Measurements from ENCODE around the gene PTPRA.
"Not testable (repeated sequence)": the region's sequence is repeated elsewhere in the genome, so short reads cannot be mapped to it uniquely, and the experiment has no call there.

Gene PTPRA

DNA sequence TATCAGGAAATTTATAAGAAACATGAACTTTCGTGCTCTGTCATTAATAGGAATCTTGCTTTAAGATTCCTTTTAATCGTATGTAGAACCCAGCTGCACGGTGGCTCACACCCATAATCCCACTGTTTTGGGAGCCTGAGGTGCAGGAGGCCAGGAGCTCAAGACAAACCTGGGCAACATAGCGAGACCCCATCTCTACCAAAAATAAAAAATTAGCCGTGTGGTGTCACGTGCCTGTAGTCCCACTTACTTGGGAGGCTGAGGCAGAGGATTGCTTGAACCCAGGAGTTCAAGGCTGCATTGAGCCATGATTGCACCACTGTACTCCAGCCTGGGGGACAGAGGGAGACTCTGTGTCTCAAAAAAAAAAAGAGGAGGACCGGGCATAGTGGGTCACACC is 7.4 kb downstream of the PTPRA start:
- H3K4me3 ChIP-seq, result no peak overlapping the region
- no peak overlapping the region for H3K27ac ChIP-seq

DNA sequence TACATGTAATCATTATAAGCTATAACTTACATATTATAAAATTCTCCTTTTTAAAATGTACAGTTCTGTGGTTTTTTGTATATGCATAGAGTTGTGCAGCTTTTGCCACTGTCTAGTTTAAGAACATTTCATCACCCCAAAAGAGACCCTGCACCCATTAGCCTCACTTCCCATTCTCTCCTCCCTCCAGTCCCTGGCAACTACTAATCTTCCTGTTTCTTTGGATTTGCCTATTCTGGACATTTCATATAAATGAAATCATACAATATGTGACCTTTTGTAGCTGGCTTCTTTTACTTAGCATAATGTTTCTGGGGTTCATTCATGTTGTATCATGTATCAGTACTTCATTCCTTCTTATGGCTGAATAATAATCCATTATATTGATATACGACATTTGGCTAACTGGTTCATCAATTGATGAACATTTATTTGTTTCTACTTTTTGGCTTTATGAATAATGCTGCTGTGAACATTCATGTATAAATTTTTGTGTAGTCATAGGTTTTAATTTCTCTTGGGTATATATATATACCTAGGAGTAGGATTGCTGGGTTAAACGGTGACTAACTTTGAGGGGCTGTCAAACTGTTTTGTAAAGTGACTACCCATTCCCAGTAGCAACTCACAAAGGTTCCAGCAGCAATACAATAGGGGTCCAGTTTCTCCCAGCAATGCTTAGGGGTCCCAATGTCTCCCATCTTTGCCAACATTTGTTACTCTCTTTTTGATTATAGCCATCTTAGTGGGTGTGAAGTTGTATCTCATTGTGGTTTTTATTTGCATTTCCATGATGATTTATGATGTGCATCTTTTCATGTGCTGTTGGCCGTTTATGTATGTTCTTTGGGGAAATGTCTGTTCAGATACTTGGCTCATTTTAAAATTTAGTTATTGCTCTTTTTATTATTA is 10.7 kb downstream of the PTPRA start:
- Histone ChIP-seq H3K4me3 (no peak overlapping the region), H3K27ac (no peak overlapping the region)

- Histone ChIP-seq H3K27ac (no peak overlapping the region), H3K4me3 (no peak overlapping the region)
These were observed 14.4 kb downstream of the PTPRA start for GRCh38 chr20:2887715-2888114.

DNA sequence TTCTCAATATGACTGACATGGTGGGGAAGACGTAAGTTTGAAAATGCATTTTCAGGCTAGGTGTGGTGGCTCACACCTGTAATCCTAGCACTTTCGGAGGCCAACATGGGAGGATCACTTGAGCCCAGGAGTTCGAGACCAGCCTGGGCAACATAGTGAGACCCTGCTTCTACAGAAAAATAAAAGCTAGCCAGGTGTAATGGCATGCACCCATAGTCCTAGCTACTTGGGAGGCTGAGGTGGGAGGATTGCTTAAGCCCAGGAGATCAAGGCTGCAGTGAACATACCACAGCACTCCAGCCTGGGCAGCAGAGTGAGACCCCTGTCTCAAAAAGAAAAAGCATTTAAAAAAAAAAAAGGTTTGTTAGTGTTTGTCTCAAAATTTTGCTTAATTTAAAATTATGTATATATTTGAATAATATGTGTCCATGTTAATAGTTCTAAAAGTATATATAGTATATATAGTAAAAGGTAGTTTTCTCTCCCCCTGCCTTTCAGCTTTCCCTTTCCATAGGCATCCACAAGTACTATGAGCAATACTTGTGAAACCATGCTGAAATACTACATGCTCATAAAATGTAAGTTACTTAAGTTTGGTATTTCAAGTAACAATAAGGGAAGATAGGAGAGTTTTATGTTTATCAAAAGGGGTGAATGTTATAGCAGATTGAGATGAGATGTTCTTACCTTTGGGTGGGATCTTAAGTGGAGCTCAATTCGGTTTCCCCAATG is 15.1 kb downstream of the PTPRA start:
- H3K4me3 ChIP-seq, result no peak overlapping the region
- H3K27ac ChIP-seq, result no peak overlapping the region

GRCh38 chr20:2889209-2889608 is 15.9 kb downstream of the PTPRA start:
- Histone ChIP-seq H3K4me3 (no peak overlapping the region), H3K27ac (no peak overlapping the region)

GRCh38 chr20:2889797-2890196 is 16.5 kb downstream of the PTPRA start:
- no peak overlapping the region for H3K4me3 ChIP-seq
- H3K27ac ChIP-seq, result no peak overlapping the region

GRCh38 chr20:2890742-2891141 is 17.5 kb downstream of the PTPRA start:
- H3K27ac ChIP-seq, result no peak overlapping the region
- H3K4me3 ChIP-seq, result no peak overlapping the region

- no peak overlapping the region for H3K4me3 ChIP-seq
- H3K27ac ChIP-seq, result no peak overlapping the region
These were observed 18.1 kb downstream of the PTPRA start for GRCh38 chr20:2891343-2891742.

GRCh38 chr20:2892376-2892775 is 19.1 kb downstream of the PTPRA start:
- H3K4me3 ChIP-seq, result no peak overlapping the region
- H3K27ac ChIP-seq, result no peak overlapping the region

DNA sequence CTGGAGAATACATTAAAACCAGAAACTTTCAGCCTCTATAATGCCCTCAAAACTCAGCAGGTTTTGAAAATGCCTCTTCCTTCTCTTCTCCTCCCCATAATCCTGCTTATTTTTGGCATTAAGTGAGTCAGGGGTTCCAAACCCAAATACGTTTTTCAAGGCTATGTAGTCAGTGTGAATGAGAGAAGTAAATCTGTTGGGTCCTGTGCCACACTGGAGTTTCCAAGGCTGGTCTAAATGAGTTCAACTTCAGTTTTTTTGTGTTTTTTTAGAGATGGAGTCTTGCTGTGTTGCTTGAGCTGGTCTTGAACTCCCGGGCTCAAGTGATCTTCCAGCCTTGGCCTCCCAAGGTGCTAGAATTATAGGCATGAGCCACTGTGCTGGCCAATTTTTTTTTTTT is 20.9 kb downstream of the PTPRA start:
- no peak overlapping the region for H3K4me3 ChIP-seq
- H3K27ac ChIP-seq, result no peak overlapping the region

- not testable (repeated sequence) for H3K4me3 ChIP-seq, H3K27ac ChIP-seq
These were observed 21.9 kb downstream of the PTPRA start for GRCh38 chr20:2895154-2895553.

DNA sequence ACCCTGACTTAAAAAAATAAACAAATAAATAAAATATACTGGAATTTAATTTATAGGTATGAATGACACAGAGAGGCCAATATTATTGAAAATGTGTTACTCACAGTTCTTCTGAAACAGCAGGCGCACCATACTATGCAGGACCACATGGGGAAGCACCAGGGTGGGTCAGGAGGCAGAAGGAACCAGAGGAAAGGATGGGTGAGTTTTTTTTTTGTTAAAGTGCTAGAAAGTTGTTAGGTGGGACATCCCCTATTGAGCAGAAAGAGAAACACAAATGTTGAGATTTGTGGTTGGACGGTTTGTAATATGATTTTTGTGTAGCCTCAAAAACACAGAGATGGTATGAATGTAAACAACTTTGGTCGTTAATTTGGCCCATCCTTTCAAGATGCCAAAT is 26.0 kb downstream of the PTPRA start:
- Histone ChIP-seq H3K4me3 (no peak overlapping the region), H3K27ac (no peak overlapping the region)

DNA sequence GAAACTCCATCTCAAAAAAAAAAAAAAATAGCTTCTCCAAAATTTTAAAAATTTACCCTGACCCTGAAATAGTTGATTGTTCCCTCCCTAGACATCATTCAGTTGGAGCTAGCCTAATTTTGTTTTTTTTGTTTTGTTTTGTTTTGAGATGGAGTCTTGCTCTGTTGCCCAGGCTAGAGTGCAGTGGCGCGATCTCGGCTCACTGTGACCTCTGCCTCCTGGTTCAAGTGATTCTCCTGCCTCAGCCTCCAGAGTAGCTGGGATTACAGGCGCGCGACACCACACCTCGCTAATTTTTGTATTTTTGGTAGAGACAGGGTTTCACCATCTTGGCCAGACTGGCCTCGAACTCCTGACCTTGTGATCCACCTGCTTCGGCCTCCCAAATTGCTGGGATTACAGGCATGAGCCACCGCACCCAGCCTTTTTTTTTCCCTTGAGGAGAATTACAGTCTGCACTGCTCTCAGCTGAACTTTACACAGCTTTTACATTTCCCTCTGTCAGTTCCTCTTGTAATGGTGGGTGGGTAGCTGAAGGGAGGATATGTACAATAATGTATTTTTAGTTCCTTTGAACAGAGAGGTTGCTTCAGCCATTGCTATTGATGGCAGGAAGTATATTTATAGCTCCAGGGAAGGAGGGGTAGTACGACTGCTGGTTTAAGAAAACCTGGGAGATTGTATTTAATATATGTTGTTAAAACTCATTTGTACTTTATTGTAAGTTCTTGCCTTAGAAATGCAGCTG is 27.7 kb downstream of the PTPRA start:
- H3K27ac ChIP-seq, result no peak overlapping the region

DNA sequence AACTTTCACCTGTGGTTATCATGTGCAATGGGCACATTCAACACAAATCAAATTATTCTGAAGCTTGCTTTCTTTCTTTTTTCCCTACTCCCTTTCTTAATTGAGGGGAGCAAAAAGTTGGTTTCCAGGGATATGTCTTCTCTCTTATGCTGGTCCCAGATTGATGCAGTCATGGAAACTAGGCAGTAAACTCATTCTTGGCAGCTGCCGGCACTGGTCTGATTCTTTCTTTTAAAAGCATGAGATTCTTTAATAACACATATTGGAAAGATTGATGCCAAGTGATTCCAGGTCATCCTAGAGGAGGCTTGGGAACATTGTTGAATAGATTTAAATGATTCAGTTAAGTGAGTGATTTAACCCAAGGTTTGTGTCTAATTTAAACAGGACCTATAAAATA is 29.0 kb downstream of the PTPRA start:
- no peak overlapping the region for H3K27ac ChIP-seq
- no peak overlapping the region for H3K4me3 ChIP-seq

More for the DNA sequence above, 27.7 kb downstream of the PTPRA start:
- H3K4me3 ChIP-seq, result no peak overlapping the region

DNA sequence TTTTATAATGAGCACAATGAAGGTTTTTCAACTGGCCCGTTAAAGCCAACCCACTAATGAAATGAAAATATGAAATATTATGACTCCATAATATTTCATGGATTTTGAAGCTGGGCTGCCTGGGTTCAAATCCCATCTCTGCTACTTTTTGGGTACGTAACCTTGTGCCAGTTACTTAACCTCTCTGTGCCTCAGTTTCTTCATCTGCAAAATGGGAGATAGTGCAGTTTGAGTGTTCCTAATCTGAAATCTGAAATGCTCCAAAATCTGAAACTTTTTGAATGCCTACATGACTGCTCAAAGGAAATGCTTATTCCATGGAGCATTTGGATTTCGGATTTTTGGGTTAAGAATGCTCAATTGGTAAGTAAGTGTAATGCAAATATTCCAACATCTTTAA is 29.5 kb downstream of the PTPRA start:
- no peak overlapping the region for H3K27ac ChIP-seq
- no peak overlapping the region for H3K4me3 ChIP-seq

GRCh38 chr20:2903686-2904085 is 30.4 kb downstream of the PTPRA start:
- Histone ChIP-seq H3K27ac (no peak overlapping the region), H3K4me3 (no peak overlapping the region)

- Histone ChIP-seq H3K27ac (no peak overlapping the region), H3K4me3 (no peak overlapping the region)
These were observed 34.2 kb downstream of the PTPRA start for GRCh38 chr20:2907519-2907918.

GRCh38 chr20:2909953-2910352 is 36.7 kb downstream of the PTPRA start:
- Histone ChIP-seq H3K4me3 (no peak overlapping the region), H3K27ac (no peak overlapping the region)

DNA sequence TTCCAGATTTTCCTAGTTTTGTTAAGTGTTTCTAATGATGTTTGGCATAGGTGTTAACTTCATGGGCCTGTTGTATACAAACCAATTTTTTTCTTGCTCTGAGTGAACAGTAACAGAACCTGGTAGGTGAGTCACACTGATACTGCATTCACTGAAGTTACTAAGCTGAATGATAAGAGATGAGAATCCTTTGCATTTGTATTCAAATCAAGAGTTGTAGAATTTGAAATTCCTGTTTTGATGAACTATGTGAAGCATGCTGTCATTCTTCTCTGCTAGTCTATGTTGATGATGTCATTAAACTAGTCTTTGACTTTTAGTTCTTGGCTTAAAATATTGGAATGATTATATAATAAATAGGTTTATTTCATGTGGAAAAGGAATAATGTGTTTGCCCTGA is 37.9 kb downstream of the PTPRA start:
- H3K27ac ChIP-seq, result no peak overlapping the region
- H3K4me3 ChIP-seq, result no peak overlapping the region

GRCh38 chr20:2914160-2914559 is 40.9 kb downstream of the PTPRA start:
- Histone ChIP-seq H3K4me3 (no peak overlapping the region), H3K27ac (no peak overlapping the region)

DNA sequence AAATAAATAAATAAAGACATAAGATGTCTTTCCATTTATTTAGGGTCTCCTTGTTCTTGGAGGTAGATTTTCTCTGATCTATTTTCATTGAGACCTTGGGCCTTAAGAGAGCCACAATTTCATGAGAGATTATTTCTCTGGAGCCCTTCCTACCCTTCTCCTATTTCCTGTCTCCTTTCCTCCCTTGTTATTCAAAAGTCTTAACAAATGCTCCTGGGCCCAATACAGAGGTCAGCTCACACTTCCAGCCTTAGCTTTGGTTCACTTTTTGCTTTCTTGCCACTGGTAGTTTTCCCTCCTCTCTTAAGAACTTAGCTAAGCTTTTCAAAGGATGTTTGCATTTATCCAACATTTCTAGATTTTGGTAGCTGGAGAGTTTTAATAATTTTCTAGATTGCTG is 44.0 kb downstream of the PTPRA start:
- no peak overlapping the region for H3K27ac ChIP-seq
- H3K4me3 ChIP-seq, result no peak overlapping the region
